ENCODE measurements around the gene CRB1.
"Not testable (repeated sequence)": the region's sequence is repeated elsewhere in the genome, so short reads cannot be mapped to it uniquely, and the experiment has no call there.

The CRB1 gene

GRCh38 chr1:197485790-197486189 is 217.7 kb downstream of the CRB1 start:
- H3K9ac ChIP-seq (ENCODE audit: low read length) = no peak overlapping the region
- H3K9me3 ChIP-seq (ENCODE audit: control insufficient read depth, insufficient read depth, low read depth, low read length) = no peaks in the 10 kb centered on the region
- H3K4me3 ChIP-seq (ENCODE audit: low read depth, low read length) = no peak overlapping the region
- no peaks in the 10 kb centered on the region for H3K4me1 ChIP-seq (ENCODE audit: control insufficient read depth, insufficient read depth, low read length)
- no peaks in the 10 kb centered on the region for H3K36me3 ChIP-seq (ENCODE audit: control insufficient read depth, insufficient read depth, low read length)
- no peaks in the 10 kb centered on the region for H3K27me3 ChIP-seq (ENCODE audit: control insufficient read depth, insufficient read depth, low read length)
- H3K27ac ChIP-seq (ENCODE audit: low read depth, low read length) = no peak overlapping the region

- Histone ChIP-seq H3K27me3 (ENCODE audit: control insufficient read depth, insufficient read depth, low read length) (no peaks in the 10 kb centered on the region), H3K9me3 (ENCODE audit: control insufficient read depth, insufficient read depth, low read depth, low read length) (no peaks in the 10 kb centered on the region), H3K4me3 (ENCODE audit: low read depth, low read length) (no peak overlapping the region), H3K36me3 (ENCODE audit: control insufficient read depth, insufficient read depth, low read length) (no peaks in the 10 kb centered on the region), H3K27ac (ENCODE audit: low read depth, low read length) (no peak overlapping the region), H3K4me1 (ENCODE audit: control insufficient read depth, insufficient read depth, low read length) (no peaks in the 10 kb centered on the region), H3K9ac (ENCODE audit: low read length) (no peak overlapping the region)
Measured at GRCh38 chr1:197486946-197487345, 218.9 kb downstream of the CRB1 start.

- not testable (repeated sequence) for H3K4me1 ChIP-seq (ENCODE audit: control insufficient read depth, insufficient read depth, low read length); H3K9me3 ChIP-seq (ENCODE audit: control insufficient read depth, insufficient read depth, low read depth, low read length); H3K27ac ChIP-seq (ENCODE audit: low read depth, low read length); H3K27me3 ChIP-seq (ENCODE audit: control insufficient read depth, insufficient read depth, low read length); H3K9ac ChIP-seq (ENCODE audit: low read length); H3K4me3 ChIP-seq (ENCODE audit: low read depth, low read length); H3K36me3 ChIP-seq (ENCODE audit: control insufficient read depth, insufficient read depth, low read length)
Measured at GRCh38 chr1:197491505-197491904, 223.5 kb downstream of the CRB1 start.

GRCh38 chr1:197496722-197497121 is 228.7 kb downstream of the CRB1 start:
- Histone ChIP-seq H3K9ac (ENCODE audit: low read length) (no peak overlapping the region), H3K36me3 (ENCODE audit: control insufficient read depth, insufficient read depth, low read length) (no peaks in the 10 kb centered on the region), H3K27me3 (ENCODE audit: control insufficient read depth, insufficient read depth, low read length) (no peaks in the 10 kb centered on the region), H3K9me3 (ENCODE audit: control insufficient read depth, insufficient read depth, low read depth, low read length) (no peaks in the 10 kb centered on the region), H3K4me3 (ENCODE audit: low read depth, low read length) (no peak overlapping the region), H3K4me1 (ENCODE audit: control insufficient read depth, insufficient read depth, low read length) (no peaks in the 10 kb centered on the region), H3K27ac (ENCODE audit: low read depth, low read length) (no peak overlapping the region)

- no peaks in the 10 kb centered on the region for H3K9me3 ChIP-seq (ENCODE audit: control insufficient read depth, insufficient read depth, low read depth, low read length)
Measured at GRCh38 chr1:197510691-197511378, 242.8 kb downstream of the CRB1 start.

GRCh38 chr1:197515421-197515820 is 247.4 kb downstream of the CRB1 start:
- Histone ChIP-seq H3K9ac (ENCODE audit: low read length) (no peak overlapping the region), H3K27me3 (ENCODE audit: control insufficient read depth, insufficient read depth, low read length) (no peaks in the 10 kb centered on the region), H3K4me1 (ENCODE audit: control insufficient read depth, insufficient read depth, low read length) (peaks cover 4% of the 10 kb centered on the region; the same call in 1 of the 2 replicates), H3K27ac (ENCODE audit: low read depth, low read length) (no peak overlapping the region), H3K36me3 (ENCODE audit: control insufficient read depth, insufficient read depth, low read length) (no peaks in the 10 kb centered on the region), H3K4me3 (ENCODE audit: low read depth, low read length) (no peak overlapping the region), H3K9me3 (ENCODE audit: control insufficient read depth, insufficient read depth, low read depth, low read length) (no peaks in the 10 kb centered on the region)

More at GRCh38 chr1:197510691-197511378, 242.8 kb downstream of the CRB1 start:
- H3K36me3 ChIP-seq (ENCODE audit: control insufficient read depth, insufficient read depth, low read length) = no peaks in the 10 kb centered on the region
- no peak overlapping the region for H3K27ac ChIP-seq (ENCODE audit: low read depth, low read length)
- no peak overlapping the region for H3K4me3 ChIP-seq (ENCODE audit: low read depth, low read length)
- no peaks in the 10 kb centered on the region for H3K27me3 ChIP-seq (ENCODE audit: control insufficient read depth, insufficient read depth, low read length)
- H3K4me1 ChIP-seq (ENCODE audit: control insufficient read depth, insufficient read depth, low read length) = peaks cover 2% of the 10 kb centered on the region; the same call in 1 of the 2 replicates
- H3K9ac ChIP-seq (ENCODE audit: low read length) = no peak overlapping the region

GRCh38 chr1:197519741-197520334 is 251.8 kb downstream of the CRB1 start:
- H3K27ac ChIP-seq (ENCODE audit: low read depth, low read length) = no peak overlapping the region

GRCh38 chr1:197521118-197521739 is 253.2 kb downstream of the CRB1 start:
- H3K27ac ChIP-seq (ENCODE audit: low read depth, low read length) = no peak overlapping the region
- no peaks in the 10 kb centered on the region for H3K9me3 ChIP-seq (ENCODE audit: control insufficient read depth, insufficient read depth, low read depth, low read length)
- H3K4me3 ChIP-seq (ENCODE audit: low read depth, low read length) = no peak overlapping the region
- H3K9ac ChIP-seq (ENCODE audit: low read length) = no peak overlapping the region
- no peaks in the 10 kb centered on the region for H3K36me3 ChIP-seq (ENCODE audit: control insufficient read depth, insufficient read depth, low read length)
- H3K4me1 ChIP-seq (ENCODE audit: control insufficient read depth, insufficient read depth, low read length) = peaks cover 7% of the 10 kb centered on the region; the same call in 1 of the 2 replicates
- no peaks in the 10 kb centered on the region for H3K27me3 ChIP-seq (ENCODE audit: control insufficient read depth, insufficient read depth, low read length)

More at GRCh38 chr1:197519741-197520334, 251.8 kb downstream of the CRB1 start:
- H3K27me3 ChIP-seq (ENCODE audit: control insufficient read depth, insufficient read depth, low read length) = no peaks in the 10 kb centered on the region
- peaks cover 7% of the 10 kb centered on the region; the same call in 1 of the 2 replicates for H3K4me1 ChIP-seq (ENCODE audit: control insufficient read depth, insufficient read depth, low read length)
- H3K9me3 ChIP-seq (ENCODE audit: control insufficient read depth, insufficient read depth, low read depth, low read length) = no peaks in the 10 kb centered on the region
- no peak overlapping the region for H3K9ac ChIP-seq (ENCODE audit: low read length)
- no peak overlapping the region for H3K4me3 ChIP-seq (ENCODE audit: low read depth, low read length)
- H3K36me3 ChIP-seq (ENCODE audit: control insufficient read depth, insufficient read depth, low read length) = no peaks in the 10 kb centered on the region

GRCh38 chr1:197526736-197527371 is 258.8 kb downstream of the CRB1 start:
- no peak overlapping the region for H3K27ac ChIP-seq (ENCODE audit: low read depth, low read length)
- H3K9me3 ChIP-seq (ENCODE audit: control insufficient read depth, insufficient read depth, low read depth, low read length) = no peaks in the 10 kb centered on the region

More at GRCh38 chr1:197526736-197527371, 258.8 kb downstream of the CRB1 start:
- no peaks in the 10 kb centered on the region for H3K4me1 ChIP-seq (ENCODE audit: control insufficient read depth, insufficient read depth, low read length)
- H3K9ac ChIP-seq (ENCODE audit: low read length) = no peak overlapping the region
- H3K36me3 ChIP-seq (ENCODE audit: control insufficient read depth, insufficient read depth, low read length) = no peaks in the 10 kb centered on the region
- H3K4me3 ChIP-seq (ENCODE audit: low read depth, low read length) = no peak overlapping the region
- H3K27me3 ChIP-seq (ENCODE audit: control insufficient read depth, insufficient read depth, low read length) = no peaks in the 10 kb centered on the region
